Body of pancreas (tissue), 4 donors: ENCODE data around the gene MSN. TPM values are rescaled to one million over a fixed set of nuclear protein-coding genes. Genes with fewer than 3 reads are reported as not detected.
A peak's percentile ranks its signal among the peaks of the same experiment; 100 is the strongest.

Experiments
- ATAC-seq: fragments of 150-250 bp; one replicate; pipeline ENCODE4 v1.9.1; 2016
- DNase-seq, 4 donors: peaks; one replicate each; pipeline ENCODE4 v3.0.0-alpha.2; 2019
- H3K27ac ChIP-seq, 4 donors: fragments of 200-600 bp; sonication (generic); 1 replicate in 3 of 4; 2 replicates in 1 of 4; pipeline versions ENCODE4 v1.5.1 to v1.6.1; 2016 to 2019; ENCODE audit warnings: mild to moderate bottlenecking in 1 of 4, mixed read lengths in 1 of 4, moderate library complexity in 1 of 4
- H3K27me3 ChIP-seq, 2 donors: fragments of 200-600 bp; sonication (generic); one replicate each; pipeline ENCODE4 v1.6.0; 2016; ENCODE audit warnings: mild to moderate bottlenecking in 1 of 2
- H3K36me3 ChIP-seq, 2 donors: fragments of 200-600 bp; sonication (generic); replicated peaks in 1 of 2; 2 replicates each; pipeline ENCODE4 v1.5.1; 2016; ENCODE audit warnings: low read depth in 2 of 2; ENCODE audit not compliant: insufficient read depth in 1 of 2
- H3K4me1 ChIP-seq: fragments of 200-600 bp; sonication (generic); one replicate; pipeline ENCODE4 v1.6.0; 2016
- H3K4me3 ChIP-seq, 2 donors: fragments of 200-600 bp; sonication (generic); 1 replicate in 1 of 2; 2 replicates in 1 of 2; pipeline ENCODE4 v1.5.1; 2016 to 2019
- H3K9me3 ChIP-seq, 3 donors: fragments of 200-600 bp; sonication (generic); 1 replicate in 2 of 3; 2 replicates in 1 of 3; pipeline ENCODE4 v1.5.1; 2016
- CTCF ChIP-seq, 7 experiments: fragments of 450-650 bp in 4 of 7; fragments of 200-600 bp in 3 of 7; sonication (generic) in 3 of 7; IDR thresholded peaks; one replicate each; pipeline ENCODE4 v1.5.1; 2016 to 2019; ENCODE audit warnings: antibody characterized with exemption in 7 of 7
- POLR2A ChIP-seq, 3 donors: fragments of 450-650 bp; IDR thresholded peaks; one replicate each; pipeline ENCODE4 v1.6.1; 2016; ENCODE audit warnings: antibody characterized with exemption in 3 of 3, mild to moderate bottlenecking in 2 of 3
- WGBS, 2 donors: methylation state at CpG; one replicate each; pipeline ENCODE4 v1.1.5; 2017; 5-methylcytosine and 5-hydroxymethylcytosine counted together
- intact Hi-C: fragments of 100-400 bp; cut with DNase I; formaldehyde crosslinking; loops from one replicate; pipeline ENCODE4 v1.15.1; 2023
- total RNA-seq, 2 donors: library from RNA; depleted of rRNA; stranded (reverse); fragments of >200 nt; gene quantifications; one replicate each; pipeline ENCODE4 v1.1.0, GENCODE V29; 2016

MSN gene
- total RNA-seq, 2 donors from 2014 or later = 49.1 to 50.8 TPM

- no peak overlapping the region for H3K27ac ChIP-seq
- H3K27me3 ChIP-seq = no peaks in the 10 kb centered on the region
- H3K4me3 ChIP-seq = no peak overlapping the region
- H3K4me1 ChIP-seq = no peaks in the 10 kb centered on the region
- no peaks in the 10 kb centered on the region for H3K36me3 ChIP-seq
- TF ChIP-seq POLR2A (IDR thresholded peaks at IDR 0.05) (no peak), CTCF (IDR thresholded peaks at IDR 0.05) (no peak)
- H3K9me3 ChIP-seq = no peaks in the 10 kb centered on the region
- ATAC-seq (no peak), DNase-seq (no peak)
- intact Hi-C loops = no loop called here
- 59 to 84% methylated on average over 3 of the region's 3 CpGs for WGBS, 2 donors
Measured at GRCh38 chrX:65696613-65697012, 29.2 kb downstream of the MSN start.

- no peak for TF ChIP-seq CTCF (IDR thresholded peaks at IDR 0.05)
- no peak overlapping the region for H3K4me3 ChIP-seq
- H3K36me3 ChIP-seq = no peaks in the 10 kb centered on the region
- no peaks in the 10 kb centered on the region for H3K4me1 ChIP-seq
- H3K9me3 ChIP-seq = no peaks in the 10 kb centered on the region
- ATAC-seq (no peak), DNase-seq (no peak)
- peak overlapping the region in 1 of 4 donors; percentile 37 for H3K27ac ChIP-seq
- no peaks in the 10 kb centered on the region for H3K27me3 ChIP-seq
- WGBS, 2 donors = 47 to 69% methylated on average over 2 of the region's 2 CpGs
- intact Hi-C loops = no loop called here
Measured at GRCh38 chrX:65697211-65697641, 29.8 kb downstream of the MSN start.

GRCh38 chrX:65697915-65698796 lies 30.7 kb downstream of the MSN start:
- H3K4me1 ChIP-seq = no peaks in the 10 kb centered on the region
- 61 to 77% methylated on average over 3 to 6 of the region's 6 CpGs for WGBS, 2 donors
- H3K9me3 ChIP-seq = no peaks in the 10 kb centered on the region
- intact Hi-C loops = no loop called here
- H3K4me3 ChIP-seq = no peak overlapping the region
- H3K27me3 ChIP-seq = no peaks in the 10 kb centered on the region
- peak in 2 of 4 donors; percentile 13 to 57 for DNase-seq
- peak overlapping the region in 1 of 4 donors; percentile 41 for H3K27ac ChIP-seq
- TF ChIP-seq POLR2A (IDR thresholded peaks at IDR 0.05) (no peak), CTCF (IDR thresholded peaks at IDR 0.05) (no peak)
- H3K36me3 ChIP-seq = no peaks in the 10 kb centered on the region
- ATAC-seq = no peak

GRCh38 chrX:65702956-65703355 lies 35.5 kb downstream of the MSN start:
- Histone ChIP-seq H3K36me3 (no peaks in the 10 kb centered on the region), H3K4me3 (no peak overlapping the region), H3K4me1 (peaks cover 6% of the 10 kb centered on the region), H3K27me3 (no peaks in the 10 kb centered on the region), H3K9me3 (no peaks in the 10 kb centered on the region), H3K27ac (peak overlapping the region in 1 of 4 donors; percentile 28)
- TF ChIP-seq POLR2A (IDR thresholded peaks at IDR 0.05) (no peak), CTCF (IDR thresholded peaks at IDR 0.05) (no peak)
- 64 to 65% methylated on average over 2 of the region's 2 CpGs for WGBS, 2 donors
- intact Hi-C loops = no loop called here
- ATAC-seq = no peak
- no peak for DNase-seq

- ATAC-seq (no peak), DNase-seq (no peak)
- H3K27me3 ChIP-seq = no peaks in the 10 kb centered on the region
- TF ChIP-seq POLR2A (IDR thresholded peaks at IDR 0.05) (no peak), CTCF (IDR thresholded peaks at IDR 0.05) (no peak)
- H3K4me3 ChIP-seq = no peak overlapping the region
- H3K9me3 ChIP-seq = no peaks in the 10 kb centered on the region
- H3K4me1 ChIP-seq = peaks cover 6% of the 10 kb centered on the region
- no peaks in the 10 kb centered on the region for H3K36me3 ChIP-seq
- intact Hi-C loops = no loop called here
- WGBS, 2 donors = 66 to 68% methylated on average over 5 of the region's 5 CpGs
- peak overlapping the region in 2 of 4 donors; percentile 36 to 61 for H3K27ac ChIP-seq
Measured at GRCh38 chrX:65705439-65705838, 38.0 kb downstream of the MSN start.
